ENCODE data around the gene GATAD1. TPM values are rescaled to one million over a fixed set of nuclear protein-coding genes. Genes with fewer than 3 reads are reported as not detected.
"Not testable (repeated sequence)": the region's sequence is repeated elsewhere in the genome, so short reads cannot be mapped to it uniquely, and the experiment has no call there.

The GATAD1 gene
- total RNA-seq, 1 donor from 2014 or later, result 23.1 TPM

- Histone ChIP-seq H3K27me3 (ENCODE audit: insufficient read depth, low read length) (peaks cover 9% of the 10 kb centered on the region), H3K9me3 (ENCODE audit: insufficient read depth, low read depth, low read length) (no peaks in the 10 kb centered on the region), H3K36me3 (ENCODE audit: insufficient read depth, low read length) (no peaks in the 10 kb centered on the region), H3K79me2 (ENCODE audit: insufficient read depth, low read length) (no peaks in the 10 kb centered on the region), H3K4me3 (ENCODE audit: insufficient read depth, low read depth, low read length) (no peak overlapping the region), H3K4me2 (ENCODE audit: low read length) (no peak overlapping the region), H3K27ac (ENCODE audit: low read depth, low read length) (no peak overlapping the region), H4K20me1 (ENCODE audit: insufficient read depth, low read length) (no peaks in the 10 kb centered on the region), H2AFZ (ENCODE audit: low read depth, low read length) (no peak overlapping the region), H3K4me1 (ENCODE audit: insufficient read depth, low read length) (no peaks in the 10 kb centered on the region), H3K9ac (ENCODE audit: low read length) (no peak overlapping the region)
- DNase-seq (ENCODE audit: low read depth) (no peak), FAIRE-seq (no peak)
- Mint-ChIP-seq H3K4me1 (ENCODE audit: low read depth, unreplicated experiment) (peaks cover 2% of the 10 kb centered on the region), H3K36me3 (ENCODE audit: low read depth, unreplicated experiment) (no peaks in the 10 kb centered on the region), H3K27ac (ENCODE audit: unreplicated experiment) (no peak overlapping the region), H3K4me3 (ENCODE audit: unreplicated experiment) (no peak overlapping the region), H3K27me3 (ENCODE audit: low read depth, unreplicated experiment) (no peaks in the 10 kb centered on the region), H3K9me3 (ENCODE audit: unreplicated experiment) (no peaks in the 10 kb centered on the region)
- TF ChIP-seq CTCF (IDR thresholded peaks at IDR 0.05; ENCODE audit: insufficient read depth, low read depth, low read length) (no peak), EZH2 (IDR thresholded peaks at IDR 0.05; ENCODE audit: insufficient read depth, low read length) (no peak)
Observed at GRCh38 chr7:92436612-92437445, 10.5 kb upstream of the GATAD1 start.

- no peak for DNase-seq (ENCODE audit: low read depth)
- H3K79me2 ChIP-seq (ENCODE audit: insufficient read depth, low read length), result no peaks in the 10 kb centered on the region
- peaks cover 9% of the 10 kb centered on the region for H3K27me3 ChIP-seq (ENCODE audit: insufficient read depth, low read length)
- H3K27ac Mint-ChIP-seq (ENCODE audit: unreplicated experiment), result peak overlapping the region; percentile 38
- H3K9me3 ChIP-seq (ENCODE audit: insufficient read depth, low read depth, low read length), result no peaks in the 10 kb centered on the region
- no peak overlapping the region for H3K9ac ChIP-seq (ENCODE audit: low read length)
- H3K4me3 Mint-ChIP-seq (ENCODE audit: unreplicated experiment), result no peak overlapping the region
- no peaks in the 10 kb centered on the region for H3K4me1 ChIP-seq (ENCODE audit: insufficient read depth, low read length)
- no peaks in the 10 kb centered on the region for H3K36me3 ChIP-seq (ENCODE audit: insufficient read depth, low read length)
- H3K4me2 ChIP-seq (ENCODE audit: low read length), result no peak overlapping the region
- peaks cover 4% of the 10 kb centered on the region for H3K9me3 Mint-ChIP-seq (ENCODE audit: unreplicated experiment)
- peaks cover 2% of the 10 kb centered on the region for H3K4me1 Mint-ChIP-seq (ENCODE audit: low read depth, unreplicated experiment)
- no peaks in the 10 kb centered on the region for H3K36me3 Mint-ChIP-seq (ENCODE audit: low read depth, unreplicated experiment)
- FAIRE-seq, result no peak
- H2AFZ ChIP-seq (ENCODE audit: low read depth, low read length), result no peak overlapping the region
- H3K4me3 ChIP-seq (ENCODE audit: insufficient read depth, low read depth, low read length), result no peak overlapping the region
- H3K27ac ChIP-seq (ENCODE audit: low read depth, low read length), result no peak overlapping the region
- TF ChIP-seq CTCF (IDR thresholded peaks at IDR 0.05; ENCODE audit: insufficient read depth, low read depth, low read length) (no peak), EZH2 (IDR thresholded peaks at IDR 0.05; ENCODE audit: insufficient read depth, low read length) (no peak)
- H3K27me3 Mint-ChIP-seq (ENCODE audit: low read depth, unreplicated experiment), result no peaks in the 10 kb centered on the region
- H4K20me1 ChIP-seq (ENCODE audit: insufficient read depth, low read length), result no peaks in the 10 kb centered on the region
Observed at GRCh38 chr7:92437956-92438491, 9.3 kb upstream of the GATAD1 start.

- not testable (repeated sequence) for H3K4me3 ChIP-seq (ENCODE audit: insufficient read depth, low read depth, low read length); H3K79me2 ChIP-seq (ENCODE audit: insufficient read depth, low read length); H3K27me3 ChIP-seq (ENCODE audit: insufficient read depth, low read length); H3K9ac ChIP-seq (ENCODE audit: low read length); H3K36me3 ChIP-seq (ENCODE audit: insufficient read depth, low read length); H3K4me2 ChIP-seq (ENCODE audit: low read length); H3K27ac Mint-ChIP-seq (ENCODE audit: unreplicated experiment); DNase-seq (ENCODE audit: low read depth); H3K9me3 ChIP-seq (ENCODE audit: insufficient read depth, low read depth, low read length); H3K4me1 ChIP-seq (ENCODE audit: insufficient read depth, low read length); H3K27ac ChIP-seq (ENCODE audit: low read depth, low read length); H3K36me3 Mint-ChIP-seq (ENCODE audit: low read depth, unreplicated experiment); H3K4me1 Mint-ChIP-seq (ENCODE audit: low read depth, unreplicated experiment); H4K20me1 ChIP-seq (ENCODE audit: insufficient read depth, low read length); H3K9me3 Mint-ChIP-seq (ENCODE audit: unreplicated experiment); FAIRE-seq; H3K27me3 Mint-ChIP-seq (ENCODE audit: low read depth, unreplicated experiment); H2AFZ ChIP-seq (ENCODE audit: low read depth, low read length); H3K4me3 Mint-ChIP-seq (ENCODE audit: unreplicated experiment)
Observed at GRCh38 chr7:92442720-92443119, 4.6 kb upstream of the GATAD1 start.
